ENCODE results near the gene RASAL2. TPM values are rescaled to one million over a fixed set of nuclear protein-coding genes. Genes with fewer than 3 reads are reported as not detected.
A peak's percentile ranks its signal among the peaks of the same experiment; 100 is the strongest.

Gene RASAL2
- total and polyA plus RNA-seq, 2 of the 4 experiments (the other 2 are of a cell fraction): 13.1 to 20.6 TPM

GRCh38 chr1:178096421-178096820 is 2.5 kb downstream of the RASAL2 start:
- H3K9ac ChIP-seq (ENCODE audit: low read depth, low read length): no peak overlapping the region
- H3K18ac ChIP-seq (ENCODE audit: low read depth, low read length): no peak overlapping the region; the same call in 1 of the 2 replicates
- WGBS, 2 experiments (ENCODE audit: extremely low coverage in 2 of 2, insufficient read length in 1 of 2): no CpG with 5 or more reads among the region's 3 CpGs
- H4K20me1 ChIP-seq (ENCODE audit: insufficient read depth, low read length): no peaks in the 10 kb centered on the region; the same call in 1 of the 2 replicates
- H3K23ac ChIP-seq (ENCODE audit: low read depth, low read length): no peak overlapping the region
- H4K91ac ChIP-seq (ENCODE audit: insufficient read depth, low read depth, low read length): no peak overlapping the region
- no peaks in the 10 kb centered on the region for H3K9me3 ChIP-seq (ENCODE audit: control insufficient read depth, insufficient read depth, low read length)
- CTCF ChIA-PET: interaction anchor here (0.6 kb wide), 1 partner anchor 238 kb away, joined by 3 read pairs; no protein-coding TSS in a partner anchor
- no peak overlapping the region for H3K4ac ChIP-seq (ENCODE audit: low read depth, low read length)
- no peak overlapping the region for H2BK20ac ChIP-seq (ENCODE audit: low read depth, low read length)
- H3K27ac ChIP-seq (ENCODE audit: insufficient read depth, low read length): no peak overlapping the region
- H3K14ac ChIP-seq (replicated peaks; ENCODE audit: low read depth, low read length): no peak overlapping the region
- no peak overlapping the region for H4K5ac ChIP-seq (ENCODE audit: low read depth, low read length)
- POLR2A ChIA-PET (ENCODE audit: unreplicated experiment): no interaction called here
- no peaks in the 10 kb centered on the region for H3K27me3 ChIP-seq (ENCODE audit: control insufficient read depth, insufficient read depth, low read length)
- peaks cover 13% of the 10 kb centered on the region; the same call in 1 of the 2 replicates for H3K4me1 ChIP-seq (ENCODE audit: control insufficient read depth, insufficient read depth, low read length)
- H3K9me1 ChIP-seq (ENCODE audit: insufficient read depth, low read length): no peaks in the 10 kb centered on the region; the same call in 1 of the 2 replicates
- H3K36me3 ChIP-seq (ENCODE audit: control insufficient read depth, insufficient read depth, low read length): no peaks in the 10 kb centered on the region
- no peak overlapping the region for H2AFZ ChIP-seq (replicated peaks; ENCODE audit: low read length, poor library complexity)
- no peak overlapping the region for H3K4me3 ChIP-seq (ENCODE audit: insufficient read depth, low read depth, low read length)
- H2AK9ac ChIP-seq (replicated peaks; ENCODE audit: low read depth, low read length, poor library complexity): no peak overlapping the region
- dilution Hi-C loops (cut with HindIII; ENCODE audit: low sequenced_read_pairs, unreplicated experiment): no loop called here
- DNase-seq: peak; percentile 64
- no peak overlapping the region for H2AK5ac ChIP-seq (ENCODE audit: low read depth, low read length)
- TF ChIP-seq ELK1 (IDR thresholded peaks at IDR 0.05; ENCODE audit: borderline replicate concordance, low read depth, low read length) (no peak), BHLHE40 (IDR thresholded peaks at IDR 0.05; ENCODE audit: low read depth, low read length) (no peak), CTCF (conservative IDR thresholded peaks at IDR 0.05; ENCODE audit: low read depth, low read length) (no peak), MAFK (IDR thresholded peaks at IDR 0.05; ENCODE audit: low read depth, low read length) (no peak), MXI1 (IDR thresholded peaks at IDR 0.05; ENCODE audit: borderline replicate concordance, low read depth, low read length) (no peak), RCOR1 (IDR thresholded peaks at IDR 0.05; ENCODE audit: insufficient replicate concordance, low read length) (no peak), RAD21 (IDR thresholded peaks at IDR 0.05; ENCODE audit: low read length) (no peak), POLR2A (IDR thresholded peaks at IDR 0.05; ENCODE audit: low read depth, low read length) (no peak), RFX5 (IDR thresholded peaks at IDR 0.05; ENCODE audit: low read depth, low read length) (no peak), SMC3 (IDR thresholded peaks at IDR 0.05; ENCODE audit: low read depth, low read length) (no peak), USF2 (IDR thresholded peaks at IDR 0.05; ENCODE audit: low read depth, low read length) (no peak), MAZ (IDR thresholded peaks at IDR 0.05; ENCODE audit: borderline replicate concordance, low read depth, low read length) (no peak), CHD1 (IDR thresholded peaks at IDR 0.05; ENCODE audit: low read depth, low read length) (no peak), NFE2L2 (IDR thresholded peaks at IDR 0.05; ENCODE audit: low read depth, low read length) (no peak), FOS (IDR thresholded peaks at IDR 0.05; ENCODE audit: low read depth, low read length) (no peak), CEBPB (IDR thresholded peaks at IDR 0.05; ENCODE audit: low read depth, low read length) (no peak)
- in situ Hi-C loops (cut with MboI; ENCODE audit: low sequenced_read_pairs): no loop called here
- BruUV-seq (replicated peaks): no TSS peak
- peaks cover 20 to 49% of the 10 kb centered on the region in 2 experiments for H3K79me1 ChIP-seq (ENCODE audit: low read depth in 1 of 2, low read length in 2 of 2)
- H3K4me2 ChIP-seq (ENCODE audit: low read depth, low read length): peak overlapping the region; percentile 70
- H2BK15ac ChIP-seq (ENCODE audit: low read depth, low read length): no peak overlapping the region
- intact Hi-C loops (cut with micrococcal nuclease): loop anchor here (2.0 to 5.0 kb wide), 2 partner anchors 72 to 166 kb away; no protein-coding TSS in a partner anchor
- H2BK5ac ChIP-seq (ENCODE audit: low read depth, low read length, poor library complexity, severe bottlenecking): peak overlapping the region; percentile 43
- no peak for ATAC-seq (ENCODE audit: low read depth)
- H3K56ac ChIP-seq (ENCODE audit: extremely low read depth, insufficient read depth, low read length): no peak overlapping the region
- no peak overlapping the region for H2BK120ac ChIP-seq (ENCODE audit: low read depth, low read length)
- H4K8ac ChIP-seq (ENCODE audit: low read depth in 2 of 2, low read length in 2 of 2): no peak overlapping the region
